ENCODE results near the gene CHD3. TPM values are rescaled to one million over a fixed set of nuclear protein-coding genes. Genes with fewer than 3 reads are reported as not detected.

Gene CHD3
- polyA plus RNA-seq, 1 of the 3 experiments (the other 2 are of a cell fraction): 56.2 TPM

GRCh38 chr17:7916808-7917207 is 28.2 kb downstream of the CHD3 start:
- H4K20me1 ChIP-seq (ENCODE audit: insufficient read depth): no peaks in the 10 kb centered on the region
- peaks cover 40% of the 10 kb centered on the region for H3F3A ChIP-seq (replicated peaks; ENCODE audit: insufficient read depth)
- no peak for TF ChIP-seq USF2 (IDR thresholded peaks at IDR 0.05; ENCODE audit: borderline replicate concordance, low read depth, low read length)
- TF ChIP-seq RXRA (IDR thresholded peaks at IDR 0.05; ENCODE audit: borderline replicate concordance, low read depth): no peak
- TF ChIP-seq FOXM1 (IDR thresholded peaks at IDR 0.05; ENCODE audit: low read depth): no peak
- TF ChIP-seq NRF1 (IDR thresholded peaks at IDR 0.05; ENCODE audit: low read depth, low read length): no peak
- no peak for TF ChIP-seq ELF1 (IDR thresholded peaks at IDR 0.05)
- no peak for TF ChIP-seq GATA2 (CRISPR knock-in tag; IDR thresholded peaks at IDR 0.05)
- no peak for TF ChIP-seq RCOR1 (IDR thresholded peaks at IDR 0.05; ENCODE audit: low read length)
- no peak for TF ChIP-seq FOXJ3 (CRISPR knock-in tag; IDR thresholded peaks at IDR 0.05)
- no peak for TF ChIP-seq SMC3 (IDR thresholded peaks at IDR 0.05; ENCODE audit: low read depth, low read length)
- TF ChIP-seq RAD21 (IDR thresholded peaks at IDR 0.05; ENCODE audit: low read length): no peak
- TF ChIP-seq MXI1 (IDR thresholded peaks at IDR 0.05; ENCODE audit: low read depth, low read length): no peak
- no peak for TF ChIP-seq TAF1 (IDR thresholded peaks at IDR 0.05; ENCODE audit: borderline replicate concordance, low read depth, low read length)
- no peak for TF ChIP-seq YY1 (IDR thresholded peaks at IDR 0.05; ENCODE audit: low read depth)
- no peak for TF ChIP-seq TEAD4 (IDR thresholded peaks at IDR 0.05; ENCODE audit: borderline replicate concordance, insufficient read depth)
- TF ChIP-seq SIN3A (IDR thresholded peaks at IDR 0.05; ENCODE audit: borderline replicate concordance, low read depth, low read length): no peak
- TF ChIP-seq EP300 (IDR thresholded peaks at IDR 0.05; ENCODE audit: borderline replicate concordance in 1 of 2, low read depth in 1 of 2, low read length in 1 of 2): no peak
- TF ChIP-seq CHD2 (IDR thresholded peaks at IDR 0.05; ENCODE audit: low read length, partially characterized antibody): no peak
- no peaks in the 10 kb centered on the region for H3K79me2 ChIP-seq (ENCODE audit: insufficient read depth)
- WGBS (ENCODE audit: low lambda C conversion rate): 72% methylated on average over 2 of the region's 2 CpGs
- peak overlapping the region; percentile 76; the same call in 1 of the 2 replicates for H3K4me2 ChIP-seq
- no peak overlapping the region for H3K27ac ChIP-seq (ENCODE audit: low read depth in 2 of 2, low read length in 1 of 2)
- no peak overlapping the region for H3K9ac ChIP-seq
- H3K4me3 ChIP-seq (ENCODE audit: low read depth in 2 of 2, low read length in 1 of 2): no peak overlapping the region
- CTCF ChIA-PET: interaction anchor here (1.0 to 5.7 kb wide), 6 partner anchors 10 to 144 kb away, joined by 3 to 65 read pairs (median 8); partner anchors contain the start of gene ALOX15B
- H3K27me3 ChIP-seq (ENCODE audit: insufficient read depth): no peaks in the 10 kb centered on the region
- peaks cover 3 to 5% of the 10 kb centered on the region in 2 experiments for H3K36me3 ChIP-seq (replicated peaks in 1 of 2; ENCODE audit: control insufficient read depth in 1 of 2, insufficient read depth in 2 of 2, low read length in 1 of 2)
- H3K9me2 ChIP-seq: no peaks in the 10 kb centered on the region
- no peak overlapping the region for H2AFZ ChIP-seq (ENCODE audit: low read depth)
- no peak for DNase-seq
- POLR2A ChIA-PET: no interaction called here
- H3K9me3 ChIP-seq: no peaks in the 10 kb centered on the region
- H3K4me1 ChIP-seq (ENCODE audit: control insufficient read depth in 1 of 2, insufficient read depth in 2 of 2, low read depth in 1 of 2, low read length in 1 of 2): peaks cover 14 to 18% of the 10 kb centered on the region in 2 experiments; a peak in 2 of 4 replicates

GRCh38 chr17:7922269-7922844 is 33.8 kb downstream of the CHD3 start:
- Histone ChIP-seq H3K4me3 (ENCODE audit: low read depth in 2 of 2, low read length in 1 of 2) (no peak overlapping the region), H3F3A (replicated peaks; ENCODE audit: insufficient read depth) (peaks cover 7% of the 10 kb centered on the region), H2AFZ (ENCODE audit: low read depth) (no peak overlapping the region), H3K4me1 (ENCODE audit: control insufficient read depth in 1 of 2, insufficient read depth in 2 of 2, low read depth in 1 of 2, low read length in 1 of 2) (no peaks in the 10 kb centered on the region), H3K27ac (ENCODE audit: low read depth in 2 of 2, low read length in 1 of 2) (no peak overlapping the region), H3K27me3 (ENCODE audit: insufficient read depth) (no peaks in the 10 kb centered on the region), H3K36me3 (replicated peaks in 1 of 2; ENCODE audit: control insufficient read depth in 1 of 2, insufficient read depth in 2 of 2, low read length in 1 of 2) (peaks cover 0 to 2% of the 10 kb centered on the region in 2 experiments), H3K79me2 (ENCODE audit: insufficient read depth) (no peaks in the 10 kb centered on the region), H4K20me1 (ENCODE audit: insufficient read depth) (no peaks in the 10 kb centered on the region), H3K9me3 (no peaks in the 10 kb centered on the region), H3K9ac (no peak overlapping the region), H3K9me2 (no peaks in the 10 kb centered on the region), H3K4me2 (no peak overlapping the region)
- CTCF ChIA-PET: interaction anchor here (0.9 to 1.8 kb wide), 3 partner anchors 66 to 119 kb away, joined by 3 to 8 read pairs (median 4); no protein-coding TSS in a partner anchor
- no peak for DNase-seq
- POLR2A ChIA-PET: no interaction called here
- WGBS (ENCODE audit: low lambda C conversion rate): 87% methylated on average over 16 of the region's 16 CpGs
- TF ChIP-seq RAD21 (IDR thresholded peaks at IDR 0.05; ENCODE audit: low read length): no peak
- TF ChIP-seq TCF12 (IDR thresholded peaks at IDR 0.05): no peak
- no peak for TF ChIP-seq CTCF (IDR thresholded peaks at IDR 0.05)
- TF ChIP-seq SMC3 (IDR thresholded peaks at IDR 0.05; ENCODE audit: low read depth, low read length): no peak
- no peak for TF ChIP-seq RFX5 (IDR thresholded peaks at IDR 0.05; ENCODE audit: low read length)
- TF ChIP-seq USF1 (IDR thresholded peaks at IDR 0.05; ENCODE audit: borderline replicate concordance, low read depth): no peak
- TF ChIP-seq USF2 (IDR thresholded peaks at IDR 0.05; ENCODE audit: borderline replicate concordance, low read depth, low read length): no peak

Data from SK-N-SH (cell line).